Cerebellar nuclear complex (tissue), 1 donor: ENCODE results near the gene DUOX2.
A peak's percentile ranks its signal among the peaks of the same experiment; 100 is the strongest.

Source experiments
- DNase-seq, 2 experiments: peaks; one replicate each; lab custom pipeline; 2025; lab: John Stamatoyannopoulos, UW

The DUOX2 gene

DNA sequence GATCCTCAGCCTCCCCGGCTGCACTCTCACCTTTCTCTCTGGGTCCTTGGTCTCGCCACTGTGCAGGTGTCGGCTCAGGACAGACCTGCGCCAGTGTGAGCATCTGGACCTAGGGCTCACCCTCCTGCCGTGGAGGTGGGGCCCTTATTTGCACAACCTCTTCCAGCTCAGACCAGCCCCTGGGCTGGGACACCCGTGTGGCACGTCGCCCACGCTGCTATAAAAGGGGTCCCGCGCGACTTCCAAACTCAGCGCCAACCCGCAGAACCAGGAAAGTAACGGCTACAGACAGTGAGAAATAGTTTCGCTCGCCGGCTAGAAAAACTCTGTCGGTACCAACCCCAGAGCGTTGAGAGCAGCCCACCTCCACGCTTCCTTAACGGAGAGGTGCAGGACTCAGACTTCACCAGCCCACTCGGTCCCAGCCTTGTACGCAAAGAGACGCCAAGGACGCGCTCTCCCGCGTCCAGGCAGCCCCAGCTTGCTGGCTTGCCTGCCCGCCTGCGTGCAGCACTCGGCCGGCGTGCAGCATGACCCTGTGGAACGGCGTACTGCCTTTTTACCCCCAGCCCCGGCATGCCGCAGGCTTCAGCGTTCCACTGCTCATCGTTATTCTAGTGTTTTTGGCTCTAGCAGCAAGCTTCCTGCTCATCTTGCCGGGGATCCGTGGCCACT is at the start of gene DUOX2, which contains the start of gene DUOXA2:
DUOX2 (minus strand) TSS at position 97 of the 675 bp plus-strand sequence. CDS start 761 bp downstream, outside the sequence.
DUOXA2 (plus strand) TSS at position 251 of the 675 bp plus-strand sequence; CDS start at position 531, 280 bp downstream.
- DNase-seq = no peak

DNA sequence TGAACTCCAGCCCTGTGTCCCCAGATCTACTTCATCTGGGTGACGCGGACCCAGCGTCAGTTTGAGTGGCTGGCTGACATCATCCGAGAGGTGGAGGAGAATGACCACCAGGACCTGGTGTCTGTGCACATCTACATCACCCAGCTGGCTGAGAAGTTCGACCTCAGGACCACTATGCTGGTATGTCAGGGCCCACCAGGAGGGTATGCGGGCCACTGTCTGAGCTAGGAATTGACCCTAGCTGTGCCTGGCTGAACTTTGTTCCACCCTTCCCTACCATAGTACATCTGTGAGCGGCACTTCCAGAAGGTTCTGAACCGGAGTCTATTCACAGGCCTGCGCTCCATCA is 49.5 kb upstream of the DUOX2 start:
- DNase-seq = no peak

DNA sequence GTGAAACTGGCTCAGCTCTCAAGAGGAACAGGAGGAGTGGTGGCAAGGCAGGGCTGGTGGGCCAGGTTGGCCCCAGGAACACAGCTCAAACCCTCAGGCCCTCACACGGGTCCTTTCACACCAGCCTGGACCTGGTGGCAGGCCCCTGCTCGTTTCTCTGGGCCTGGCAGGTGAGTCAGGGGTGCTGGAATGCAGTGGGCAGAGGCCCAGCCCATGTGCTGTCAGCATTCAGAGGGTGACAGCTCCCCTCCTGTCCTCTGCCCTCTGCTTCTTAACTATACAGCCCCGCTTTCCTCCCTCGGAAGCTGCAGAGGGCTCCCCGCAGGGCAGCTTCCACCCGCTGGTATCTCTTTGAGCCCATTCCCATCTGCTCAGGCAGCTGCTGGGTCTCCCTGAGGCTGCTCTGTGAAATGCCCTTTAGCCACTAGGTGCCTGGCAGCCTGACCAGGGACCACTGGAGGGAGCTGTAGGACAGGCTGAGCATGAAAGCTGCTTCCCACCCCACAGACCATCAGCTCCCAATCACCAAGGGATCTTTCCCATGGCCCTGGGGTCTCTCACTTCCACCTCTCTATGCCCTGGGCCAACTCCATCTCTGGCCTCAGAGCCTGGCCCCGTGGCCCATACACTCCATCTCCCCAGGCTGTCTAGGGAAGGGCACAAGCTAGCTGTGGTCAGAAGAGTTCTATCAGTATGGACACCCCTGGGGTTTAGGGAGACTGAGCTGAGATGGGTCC is 49.0 kb upstream of the DUOX2 start:
- peak in 1 of 2 experiments; percentile 85 for DNase-seq

DNA sequence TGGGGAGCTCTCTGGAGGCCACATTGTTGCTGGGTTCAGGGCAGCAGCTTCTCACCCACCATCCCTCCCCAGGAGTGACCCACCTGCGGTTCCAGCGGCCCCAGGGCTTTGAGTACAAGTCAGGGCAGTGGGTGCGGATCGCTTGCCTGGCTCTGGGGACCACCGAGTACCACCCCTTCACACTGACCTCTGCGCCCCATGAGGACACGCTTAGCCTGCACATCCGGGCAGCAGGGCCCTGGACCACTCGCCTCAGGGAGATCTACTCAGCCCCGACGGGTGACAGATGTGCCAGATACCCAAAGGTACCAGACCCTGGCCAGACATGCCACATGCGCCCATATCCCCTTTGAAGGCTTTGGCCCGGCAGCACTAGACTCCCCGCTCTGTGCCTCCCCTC is 47.7 kb upstream of the DUOX2 start:
- no peak for DNase-seq

DNA sequence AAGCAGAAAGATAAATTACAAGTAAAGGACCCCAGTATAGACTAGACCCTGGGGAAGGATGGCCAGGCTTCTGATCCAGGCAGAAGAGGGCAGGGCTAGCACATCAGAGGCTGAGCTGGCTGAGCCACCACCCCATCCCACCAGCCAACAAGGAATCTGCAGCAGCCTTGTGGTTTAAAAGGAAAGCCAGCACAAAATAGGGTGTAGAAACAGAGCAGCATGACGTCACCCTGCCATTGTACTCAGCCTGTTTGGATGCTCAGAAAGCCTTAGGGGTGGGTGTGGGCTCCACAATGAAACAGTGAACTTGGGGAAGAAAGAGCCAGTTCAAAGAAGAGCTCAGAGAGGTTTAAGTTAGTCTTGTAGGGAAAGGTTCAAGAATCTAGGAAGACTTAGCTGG is 44.0 kb upstream of the DUOX2 start:
- DNase-seq = no peak

DNA sequence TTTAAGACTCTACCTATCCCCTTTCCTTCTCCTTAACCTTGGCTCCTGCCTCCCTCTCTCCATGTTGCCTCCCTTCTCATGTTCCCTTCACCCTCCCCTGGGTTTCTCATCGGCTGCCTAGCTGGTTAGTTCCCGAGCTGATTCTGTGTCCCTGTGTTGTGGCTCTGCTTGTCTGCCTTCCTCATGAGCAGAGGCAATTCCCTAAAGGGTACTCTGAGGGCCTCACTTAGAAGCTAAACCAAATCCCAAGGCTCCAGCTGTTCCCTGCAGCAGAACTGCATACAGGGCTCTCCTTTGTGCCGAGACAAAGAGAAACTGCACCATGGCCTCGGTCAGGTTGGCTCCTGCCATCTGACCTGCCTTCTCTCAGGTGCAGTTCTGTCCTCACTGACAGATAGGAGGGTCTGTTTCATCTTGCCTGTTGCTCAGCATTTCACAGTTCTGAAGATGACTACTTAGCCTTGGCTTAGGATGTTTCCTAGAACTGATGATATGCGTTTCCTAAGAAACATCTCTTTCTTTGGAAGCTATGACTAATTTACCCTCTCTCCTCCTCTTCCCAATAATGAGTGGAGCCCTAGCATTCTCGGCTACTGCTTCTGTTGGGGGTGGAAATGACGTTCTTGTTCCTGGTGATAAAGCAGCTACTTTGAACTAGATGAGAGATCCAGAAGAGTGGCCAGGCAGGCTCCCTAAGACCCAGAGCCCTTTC is 42.9 kb upstream of the DUOX2 start:
- DNase-seq = no peak

DNA sequence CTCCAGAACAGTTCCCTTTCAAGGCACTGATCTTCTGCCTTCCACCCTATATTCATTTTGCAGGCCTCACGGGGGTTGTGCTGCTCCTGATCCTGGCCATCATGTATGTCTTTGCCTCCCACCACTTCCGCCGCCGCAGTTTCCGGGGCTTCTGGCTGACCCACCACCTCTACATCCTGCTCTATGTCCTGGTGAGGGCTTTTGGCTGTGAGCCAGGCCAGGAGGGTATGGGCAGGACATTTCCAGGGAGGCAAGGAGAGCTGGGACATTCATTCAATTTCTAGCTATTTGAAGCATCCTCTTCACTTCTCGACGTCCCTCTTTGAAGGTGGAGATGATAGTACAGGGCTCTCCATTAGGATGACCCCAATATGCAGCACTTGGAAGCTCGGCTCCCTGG is 41.8 kb upstream of the DUOX2 start:
- no peak for DNase-seq

DNA sequence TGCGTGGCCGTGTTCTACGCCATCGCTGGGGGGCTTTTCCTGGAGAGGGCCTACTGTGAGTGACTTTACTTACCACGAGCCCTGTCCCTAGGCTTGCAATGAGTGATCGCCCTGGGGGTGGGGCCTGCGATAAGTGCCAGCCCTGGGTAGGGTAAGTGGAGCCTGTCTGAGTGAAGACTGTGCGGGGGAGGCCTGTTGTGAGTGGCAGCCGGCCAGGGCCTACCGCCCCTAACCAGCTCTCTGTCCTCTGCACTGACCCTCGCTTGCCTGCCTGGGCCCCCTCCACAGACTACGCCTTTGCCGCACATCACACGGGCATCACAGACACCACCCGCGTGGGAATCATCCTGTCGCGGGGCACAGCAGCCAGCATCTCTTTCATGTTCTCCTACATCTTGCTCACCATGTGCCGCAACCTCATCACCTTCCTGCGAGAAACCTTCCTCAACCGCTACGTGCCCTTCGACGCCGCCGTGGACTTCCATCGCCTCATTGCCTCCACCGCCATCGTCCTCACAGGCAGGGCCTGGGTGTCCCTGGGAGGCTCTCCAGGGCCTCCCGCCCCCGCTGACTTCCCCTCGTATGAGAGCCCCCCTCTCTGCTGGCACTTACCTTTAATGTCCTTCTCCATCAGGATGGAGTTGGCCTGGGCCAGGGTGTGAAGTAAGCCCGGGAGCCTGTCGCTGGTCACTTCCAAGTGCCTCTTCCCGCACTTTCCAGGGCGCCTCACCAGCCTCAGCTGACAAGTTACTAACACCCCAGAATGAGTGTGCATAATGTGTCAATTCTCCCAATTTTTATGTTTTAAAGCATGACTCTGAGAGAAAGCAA is 38.2 kb upstream of the DUOX2 start:
- DNase-seq = no peak

DNA sequence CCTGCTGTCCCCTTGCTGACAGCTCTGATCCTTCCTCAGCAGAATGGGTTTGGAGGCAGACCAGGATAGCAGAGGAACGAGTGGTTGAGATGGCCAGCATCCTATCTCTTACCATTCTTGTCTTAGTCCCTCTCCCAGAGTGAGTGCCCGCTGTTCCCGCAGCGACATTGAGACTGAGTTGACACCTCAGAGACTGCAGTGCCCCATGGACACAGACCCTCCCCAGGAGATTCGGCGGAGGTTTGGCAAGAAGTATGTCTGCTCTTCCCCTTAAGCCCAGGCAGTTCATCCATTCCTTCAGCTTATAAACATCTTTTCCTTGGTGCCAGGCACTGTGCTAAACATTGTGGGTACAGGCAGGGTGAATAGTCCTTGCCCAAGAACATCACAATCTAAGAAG is 37.0 kb upstream of the DUOX2 start:
- DNase-seq = no peak

DNA sequence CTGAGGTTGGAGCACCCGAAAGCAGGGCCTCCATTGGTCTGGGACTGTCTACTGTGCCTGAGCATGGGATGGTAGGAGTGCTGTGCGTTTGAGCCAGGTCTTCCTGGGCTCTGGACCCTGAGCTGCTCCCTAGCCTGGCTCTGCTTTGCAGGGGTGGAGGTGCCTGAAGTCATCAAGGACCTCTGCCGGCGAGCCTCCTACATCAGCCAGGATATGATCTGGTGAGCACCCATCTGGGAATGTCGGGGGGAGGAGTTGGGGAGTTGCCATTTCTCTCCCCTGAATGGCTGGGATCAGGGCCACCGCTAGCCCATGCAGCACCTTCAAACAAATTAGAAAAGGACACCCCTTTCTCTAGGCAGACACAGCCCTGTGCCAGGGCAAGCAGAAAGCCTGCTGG is 36.5 kb upstream of the DUOX2 start:
- no peak for DNase-seq

DNA sequence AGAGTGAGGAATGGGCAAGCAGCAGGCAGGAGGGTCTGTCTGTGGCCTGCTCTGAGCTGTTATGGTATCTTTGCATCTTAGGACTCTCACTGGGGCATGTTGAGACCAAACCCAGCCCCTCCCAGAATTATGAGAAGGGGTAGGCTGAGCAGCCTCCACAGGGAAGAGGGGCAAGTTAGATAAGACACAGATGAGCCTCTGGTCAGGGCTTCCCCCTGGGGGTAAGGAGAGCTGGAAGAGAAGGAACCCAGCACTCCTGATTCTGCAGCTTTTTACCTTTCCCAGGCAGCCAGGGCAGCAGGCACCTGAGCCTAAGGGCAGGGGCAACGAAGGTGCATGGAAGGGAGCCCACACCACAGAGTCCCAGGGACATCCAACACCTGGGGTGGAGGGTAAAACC is 35.1 kb upstream of the DUOX2 start:
- no peak for DNase-seq

DNA sequence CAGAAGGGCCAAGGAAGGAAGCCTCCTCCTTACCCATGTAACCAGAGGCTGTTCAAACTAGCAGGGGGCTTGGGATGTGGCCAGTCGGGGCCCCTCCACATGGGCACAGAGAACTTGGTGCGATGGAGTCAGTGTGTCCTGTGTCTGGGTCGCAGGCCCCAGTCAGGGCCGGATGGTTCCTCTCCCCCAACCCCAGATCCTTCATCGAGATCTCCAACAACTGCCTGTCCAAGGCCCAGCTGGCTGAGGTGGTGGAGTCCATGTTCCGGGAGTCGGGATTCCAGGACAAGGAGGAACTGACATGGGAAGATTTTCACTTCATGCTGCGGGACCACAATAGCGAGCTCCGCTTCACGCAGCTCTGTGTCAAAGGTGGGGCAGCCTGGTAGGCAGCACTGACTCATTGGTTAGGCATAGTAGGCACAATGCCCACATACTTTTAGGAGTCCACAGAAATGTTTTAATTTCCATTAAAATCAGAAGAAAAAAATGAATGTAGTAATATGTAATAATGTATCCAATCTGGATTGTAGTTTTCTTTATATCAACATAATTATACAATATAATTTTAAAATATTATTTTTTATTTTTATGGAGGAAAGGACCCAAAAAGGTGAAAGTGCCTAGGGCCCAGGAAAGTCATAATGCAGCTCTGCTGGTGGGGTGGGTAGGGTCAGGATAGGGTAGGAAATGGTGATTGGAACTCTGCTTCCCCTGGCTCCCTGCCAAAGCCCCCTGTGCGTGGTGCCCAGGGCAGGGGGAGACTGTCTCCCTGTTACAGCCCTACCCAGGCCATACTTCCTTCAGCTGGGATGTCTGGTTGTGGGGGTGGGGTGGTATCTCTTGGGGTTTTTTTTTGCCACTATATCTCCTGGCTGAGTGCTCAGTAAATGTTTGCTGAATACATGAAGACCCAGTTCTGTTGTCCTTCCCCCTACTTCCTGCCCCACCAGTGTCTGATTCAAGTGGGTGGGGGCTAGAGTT is 34.4 kb upstream of the DUOX2 start:
- DNase-seq = no peak

DNA sequence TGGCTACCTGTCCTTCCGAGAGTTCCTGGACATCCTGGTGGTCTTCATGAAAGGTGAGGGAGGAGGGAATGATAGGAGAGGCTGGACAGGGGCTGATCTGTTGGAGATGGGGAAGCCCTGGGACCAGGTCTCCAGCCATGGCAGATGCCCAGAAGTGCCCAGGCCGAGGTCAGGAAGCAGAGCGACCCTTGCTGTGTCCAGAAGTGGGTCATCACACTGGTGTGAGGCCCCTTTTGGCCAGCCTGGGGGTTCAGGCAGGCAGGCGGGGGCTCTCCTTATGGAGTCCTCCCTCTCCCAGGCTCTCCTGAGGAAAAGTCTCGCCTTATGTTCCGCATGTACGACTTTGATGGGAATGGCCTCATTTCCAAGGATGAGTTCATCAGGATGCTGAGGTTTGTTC is 33.6 kb upstream of the DUOX2 start:
- no peak for DNase-seq

DNA sequence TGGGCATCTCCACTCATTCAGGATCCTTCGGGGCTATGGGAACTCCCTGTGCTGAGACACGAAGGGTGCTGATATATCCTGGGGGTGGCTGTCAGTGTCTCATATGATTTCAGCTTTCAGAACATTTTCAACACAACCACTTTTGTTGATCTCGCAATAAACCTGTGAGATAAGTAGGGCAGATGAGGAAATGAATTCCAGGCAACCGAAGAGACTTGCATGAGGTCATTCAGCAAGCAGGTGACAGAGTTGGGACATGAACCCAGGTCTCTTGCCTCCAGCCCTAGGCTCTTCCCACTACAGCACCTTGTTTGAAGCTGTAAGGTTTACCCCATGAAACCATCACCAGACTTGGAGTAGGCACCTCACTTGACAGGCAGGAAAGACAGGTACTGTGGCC is 32.4 kb upstream of the DUOX2 start:
- DNase-seq = no peak

DNA sequence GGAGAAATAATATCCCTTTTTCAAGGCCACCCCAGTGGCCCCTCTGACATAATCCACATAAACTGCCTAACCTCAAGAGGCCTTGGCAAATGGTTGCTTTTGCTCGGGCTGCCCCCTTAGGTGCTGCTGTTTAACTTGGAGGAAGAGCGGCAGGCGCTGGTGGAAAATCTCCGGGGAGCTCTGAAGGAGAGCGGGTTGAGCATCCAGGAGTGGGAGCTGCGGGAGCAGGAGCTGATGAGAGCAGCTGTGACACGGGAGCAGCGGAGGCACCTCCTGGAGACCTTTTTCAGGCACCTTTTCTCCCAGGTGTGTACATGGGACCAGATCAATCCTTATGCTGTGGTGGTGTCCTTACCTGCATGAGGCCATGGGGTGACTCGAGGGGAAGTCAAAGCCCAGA is 30.8 kb upstream of the DUOX2 start:
- no peak for DNase-seq

DNA sequence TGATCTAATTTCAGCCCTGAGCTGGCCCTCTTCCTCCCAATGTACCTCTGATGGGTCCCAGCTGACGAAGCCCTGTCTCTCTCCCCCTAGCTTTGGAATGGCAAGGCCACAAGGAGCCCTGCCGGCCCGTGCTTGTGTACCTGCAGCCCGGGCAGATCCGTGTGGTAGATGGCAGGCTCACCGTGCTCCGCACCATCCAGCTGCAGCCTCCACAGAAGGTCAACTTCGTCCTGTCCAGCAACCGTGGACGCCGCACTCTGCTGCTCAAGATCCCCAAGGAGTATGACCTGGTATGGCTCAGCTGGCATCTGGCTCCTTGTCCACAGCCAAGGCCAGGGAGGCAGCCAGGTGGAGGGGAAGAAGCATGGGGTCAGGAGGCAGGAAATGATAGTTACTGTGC is 30.0 kb upstream of the DUOX2 start:
- DNase-seq = no peak

DNA sequence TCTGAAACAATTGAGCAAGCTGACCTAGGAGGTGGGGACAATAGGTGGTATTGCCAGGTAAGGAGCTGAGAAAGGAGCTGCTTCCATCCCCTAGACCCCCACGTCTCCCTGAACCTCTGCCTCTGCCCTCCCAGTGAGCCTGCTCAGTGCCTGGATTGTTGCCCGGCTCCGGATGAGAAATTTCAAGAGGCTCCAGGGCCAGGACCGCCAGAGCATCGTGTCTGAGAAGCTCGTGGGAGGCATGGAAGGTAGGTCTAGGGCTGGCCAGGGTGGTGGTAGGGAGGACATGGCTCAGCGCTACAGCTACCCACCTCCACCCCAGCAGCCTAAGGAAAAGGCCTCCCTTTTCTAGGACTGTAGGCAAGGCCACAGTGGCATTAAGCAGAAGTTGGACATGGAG is 29.1 kb upstream of the DUOX2 start:
- DNase-seq = no peak

DNA sequence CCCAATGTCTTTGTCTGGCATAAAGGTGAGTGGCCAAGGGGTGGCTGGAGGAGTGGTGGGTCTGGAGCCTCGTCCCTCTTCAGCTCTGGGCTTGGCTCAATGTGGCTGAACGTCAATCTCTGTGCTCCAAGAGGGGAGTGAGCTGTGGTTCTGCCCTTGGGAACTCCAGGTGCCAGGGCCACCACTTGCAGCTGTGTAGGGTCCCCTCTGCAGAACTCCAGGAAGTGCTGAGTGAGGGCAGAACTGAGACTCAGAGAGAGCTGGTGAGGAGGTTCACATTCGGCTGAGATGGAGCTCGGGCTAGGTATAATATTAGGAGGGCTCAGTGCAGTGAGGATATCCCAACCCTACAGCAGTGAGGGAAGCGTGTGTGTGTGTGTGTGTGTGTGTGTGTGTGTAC is 27.4 kb upstream of the DUOX2 start:
- no peak for DNase-seq

DNA sequence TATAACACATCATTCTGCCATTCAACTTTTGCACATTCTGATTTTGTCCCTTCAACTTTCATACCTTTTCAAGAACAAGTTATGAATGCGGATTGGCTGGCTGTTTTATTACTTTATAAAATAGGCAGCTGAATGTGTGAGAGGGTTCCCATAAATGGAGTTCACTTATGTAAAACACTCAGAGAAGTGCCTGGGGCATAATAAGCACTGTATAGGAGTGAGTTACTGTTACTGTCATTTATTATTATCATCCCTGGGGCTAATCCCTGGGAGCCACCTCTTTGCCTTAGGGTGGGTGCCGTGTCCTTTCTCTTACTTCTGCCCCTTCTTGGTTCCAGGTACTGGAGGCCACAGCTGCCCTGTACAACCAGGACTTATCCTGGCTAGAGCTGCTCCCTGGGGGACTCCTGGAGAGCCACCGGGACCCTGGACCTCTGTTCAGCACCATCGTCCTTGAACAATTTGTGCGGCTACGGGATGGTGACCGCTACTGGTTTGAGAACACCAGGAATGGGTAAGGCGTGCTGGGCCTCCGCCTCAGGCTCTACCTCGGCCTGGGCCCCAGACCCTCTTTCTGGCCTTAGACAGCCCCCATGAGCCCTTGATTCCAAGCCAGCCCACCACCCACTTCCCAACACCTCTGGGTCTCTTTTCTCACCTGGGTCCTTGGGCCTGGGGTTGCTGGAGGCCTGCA is 26.7 kb upstream of the DUOX2 start:
- DNase-seq = no peak

DNA sequence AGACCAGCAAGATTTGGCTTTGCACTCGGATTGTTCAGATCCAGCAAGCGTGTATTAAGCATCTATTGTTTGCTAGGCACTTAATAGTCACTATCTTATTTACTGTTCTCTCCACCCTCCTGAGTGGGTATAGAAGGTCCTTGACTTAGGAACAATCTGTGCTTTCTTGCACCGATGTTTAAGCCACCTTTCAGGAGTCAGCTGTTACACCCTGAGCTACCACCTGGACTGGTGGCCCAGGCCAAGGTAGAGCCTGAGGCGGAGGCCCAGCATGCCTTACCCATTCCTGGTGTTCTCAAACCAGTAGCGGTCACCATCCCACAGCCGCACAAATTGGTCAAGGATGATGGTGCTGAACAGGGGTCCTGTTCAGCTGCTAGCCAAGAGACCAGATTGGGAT is 25.8 kb upstream of the DUOX2 start:
- no peak for DNase-seq
